RWPE2 (cell line): Measurements from ENCODE around the gene STON2.
"Not testable (repeated sequence)": the region's sequence is repeated elsewhere in the genome, so short reads cannot be mapped to it uniquely, and the experiment has no call there.

ENCODE experiments used
- ATAC-seq: fragments of 200-7000 bp; cut with Tn5 transposase; 3 replicates; pipeline ENCODE4 v1.9.1; 2021; ENCODE audit warnings: low read depth
- DNase-seq: peaks from one replicate; pipeline ENCODE4 v3.0.0-alpha.2; 2020; ENCODE audit warnings: low spot score
- H3K27ac ChIP-seq: fragments of 450-650 bp; 2 replicates; pipeline ENCODE4 v1.5.1; 2017; ENCODE audit warnings: mild to moderate bottlenecking; ENCODE audit not compliant: poor library complexity, severe bottlenecking
- H3K27me3 ChIP-seq: fragments of 250-450 bp; sonication (Bioruptor Pico); 2 replicates; pipeline ENCODE4 v1.5.1; 2021; ENCODE audit warnings: mild to moderate bottlenecking, moderate library complexity; ENCODE audit not compliant: insufficient read depth, poor library complexity, severe bottlenecking
- H3K36me3 ChIP-seq: fragments of 250-450 bp; sonication (Bioruptor Pico); 2 replicates; pipeline ENCODE4 v1.5.1; 2020; ENCODE audit warnings: low read depth, mild to moderate bottlenecking, moderate library complexity
- H3K4me1 ChIP-seq: fragments of 250-450 bp; sonication (Bioruptor Pico); 2 replicates; pipeline ENCODE4 v1.5.1; 2021; ENCODE audit warnings: mild to moderate bottlenecking, moderate library complexity; ENCODE audit not compliant: insufficient read depth, poor library complexity, severe bottlenecking
- H3K4me3 ChIP-seq: fragments of 250-450 bp; sonication (Bioruptor Pico); 2 replicates; pipeline ENCODE4 v1.5.1; 2021; ENCODE audit warnings: mild to moderate bottlenecking, moderate library complexity; ENCODE audit not compliant: severe bottlenecking
- H3K9me3 ChIP-seq: fragments of 250-450 bp; sonication (Bioruptor Pico); 2 replicates; pipeline ENCODE4 v1.5.1; 2021; ENCODE audit warnings: mild to moderate bottlenecking, moderate library complexity; ENCODE audit not compliant: severe bottlenecking
- TF ChIP-seq, protein P1 (sequence below): fragments of 450-650 bp; IDR thresholded peaks from one replicate; pipeline ENCODE4 v1.5.1; 2017; ENCODE audit warnings: mild to moderate bottlenecking, moderate library complexity; ENCODE audit not compliant: poor library complexity, severe bottlenecking

Gene STON2

DNA sequence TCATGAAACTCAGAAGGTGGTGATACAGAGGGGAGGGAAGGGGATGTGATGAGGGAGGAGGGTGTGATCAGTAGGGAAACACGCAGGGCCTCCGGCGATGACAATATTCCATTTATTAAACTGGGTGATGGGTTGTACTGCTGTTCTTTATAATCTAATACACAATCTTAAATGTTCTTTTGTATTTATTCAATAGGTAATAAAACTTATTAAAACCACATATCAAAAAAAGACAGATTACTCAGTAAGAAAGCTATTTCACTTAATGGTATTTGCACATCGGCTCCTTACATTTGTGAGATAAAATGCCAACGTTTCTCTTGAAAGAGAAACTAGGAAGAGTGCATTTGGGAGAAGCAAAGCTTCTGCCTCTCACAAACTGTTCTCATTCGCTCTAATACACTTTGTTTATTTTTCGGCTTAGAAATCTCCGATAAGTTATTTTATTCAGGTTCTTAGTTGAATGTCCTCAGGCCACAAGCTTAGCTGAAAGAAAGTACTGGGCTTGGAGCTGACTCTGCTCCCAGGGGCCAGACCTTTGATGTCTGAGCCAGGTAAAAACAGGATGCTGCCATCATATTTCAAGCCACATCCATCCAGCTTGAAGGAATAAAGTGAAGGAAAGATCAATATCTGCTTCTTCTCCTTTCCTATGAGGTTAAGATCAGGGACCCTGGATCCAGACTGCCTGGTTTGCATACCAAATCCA lies 17.5 kb downstream of the STON2 start:
- Histone ChIP-seq H3K27ac (peak overlapping the region; percentile 58), H3K9me3 (no peaks in the 10 kb centered on the region), H3K4me3 (no peak overlapping the region), H3K4me1 (peaks cover 10% of the 10 kb centered on the region), H3K27me3 (no peaks in the 10 kb centered on the region), H3K36me3 (no peaks in the 10 kb centered on the region)
- DNase-seq = no peak
- TF ChIP-seq, protein P1, sequence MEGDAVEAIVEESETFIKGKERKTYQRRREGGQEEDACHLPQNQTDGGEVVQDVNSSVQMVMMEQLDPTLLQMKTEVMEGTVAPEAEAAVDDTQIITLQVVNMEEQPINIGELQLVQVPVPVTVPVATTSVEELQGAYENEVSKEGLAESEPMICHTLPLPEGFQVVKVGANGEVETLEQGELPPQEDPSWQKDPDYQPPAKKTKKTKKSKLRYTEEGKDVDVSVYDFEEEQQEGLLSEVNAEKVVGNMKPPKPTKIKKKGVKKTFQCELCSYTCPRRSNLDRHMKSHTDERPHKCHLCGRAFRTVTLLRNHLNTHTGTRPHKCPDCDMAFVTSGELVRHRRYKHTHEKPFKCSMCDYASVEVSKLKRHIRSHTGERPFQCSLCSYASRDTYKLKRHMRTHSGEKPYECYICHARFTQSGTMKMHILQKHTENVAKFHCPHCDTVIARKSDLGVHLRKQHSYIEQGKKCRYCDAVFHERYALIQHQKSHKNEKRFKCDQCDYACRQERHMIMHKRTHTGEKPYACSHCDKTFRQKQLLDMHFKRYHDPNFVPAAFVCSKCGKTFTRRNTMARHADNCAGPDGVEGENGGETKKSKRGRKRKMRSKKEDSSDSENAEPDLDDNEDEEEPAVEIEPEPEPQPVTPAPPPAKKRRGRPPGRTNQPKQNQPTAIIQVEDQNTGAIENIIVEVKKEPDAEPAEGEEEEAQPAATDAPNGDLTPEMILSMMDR = no peak
- ATAC-seq = peak; percentile 79

DNA sequence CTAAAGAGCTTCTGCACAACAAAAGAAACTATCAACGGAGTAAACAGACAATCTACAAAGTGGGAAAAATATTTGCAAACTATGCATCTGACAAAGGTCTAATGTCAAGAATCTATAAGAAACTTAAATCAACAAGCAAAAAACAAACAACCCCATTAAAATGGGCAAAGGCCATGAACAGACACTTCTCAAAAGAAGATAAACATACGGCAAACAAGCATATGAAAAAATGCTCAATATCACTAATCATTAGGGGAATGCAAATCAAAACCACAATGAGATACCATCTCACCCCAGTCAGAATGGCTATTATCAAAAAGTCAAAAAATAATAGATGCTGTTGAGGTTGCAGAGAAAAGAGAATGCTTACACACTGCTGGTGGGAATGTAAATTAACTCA lies 20.1 kb downstream of the STON2 start:
- not testable (repeated sequence) for H3K36me3 ChIP-seq, H3K27me3 ChIP-seq, DNase-seq, H3K27ac ChIP-seq, ATAC-seq, H3K9me3 ChIP-seq, H3K4me3 ChIP-seq
- peaks cover 10% of the 10 kb centered on the region for H3K4me1 ChIP-seq

DNA sequence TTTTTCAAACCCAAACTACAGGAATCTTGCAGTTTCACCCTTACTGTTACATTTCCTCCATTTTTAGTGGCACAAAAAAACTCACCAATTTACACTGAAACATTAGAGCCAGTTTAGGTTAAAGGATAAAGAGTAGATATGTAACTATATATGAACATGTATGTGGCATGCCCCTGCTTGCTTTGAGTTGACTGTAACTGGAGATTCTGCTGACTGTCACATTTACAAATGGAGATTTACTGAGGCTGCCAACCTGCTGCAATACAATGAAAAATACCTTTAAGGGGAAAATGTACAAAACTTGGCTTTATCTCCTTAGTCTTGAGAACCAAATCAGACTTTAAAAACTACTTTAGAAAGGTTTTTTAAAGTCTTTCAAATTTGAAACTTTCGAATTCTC lies 28.3 kb downstream of the STON2 start:
- no peak overlapping the region for H3K27ac ChIP-seq
- H3K4me3 ChIP-seq = no peak overlapping the region
- TF ChIP-seq, protein P1 = no peak
- no peaks in the 10 kb centered on the region for H3K27me3 ChIP-seq
- no peak for DNase-seq
- peaks cover 8% of the 10 kb centered on the region for H3K4me1 ChIP-seq
- peaks cover 2% of the 10 kb centered on the region for H3K9me3 ChIP-seq
- H3K36me3 ChIP-seq = 0 out of 2 replicates have a peak, but pooled peaks cover 6% of the 10 kb centered on the region
- ATAC-seq = peak; percentile 71

DNA sequence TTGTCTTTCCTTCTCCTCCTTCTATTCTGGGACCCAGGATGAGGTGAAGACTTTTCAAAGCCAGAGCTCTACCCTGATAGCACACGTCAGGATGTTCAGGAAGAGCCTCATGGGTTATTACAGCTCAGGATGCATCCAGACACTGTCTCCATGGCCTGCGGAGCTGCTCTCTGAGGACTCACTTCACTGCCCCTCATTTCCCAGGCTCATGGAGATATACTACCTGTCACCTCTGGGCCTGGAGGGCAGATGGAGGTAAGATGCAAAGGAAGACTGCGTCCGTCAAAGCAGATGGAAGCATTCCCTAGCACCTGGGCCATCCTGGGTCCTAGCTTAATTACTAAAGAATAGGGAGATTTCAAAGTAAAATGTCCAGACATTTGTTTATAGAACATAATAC lies 32.6 kb downstream of the STON2 start:
- Histone ChIP-seq H3K36me3 (peaks cover 6% of the 10 kb centered on the region; the same call in 1 of the 2 replicates), H3K4me1 (peaks cover 36% of the 10 kb centered on the region), H3K9me3 (no peaks in the 10 kb centered on the region), H3K4me3 (no peak overlapping the region), H3K27ac (no peak overlapping the region), H3K27me3 (no peaks in the 10 kb centered on the region)
- DNase-seq (no peak), ATAC-seq (no peak)
- TF ChIP-seq, protein P1 = no peak

DNA sequence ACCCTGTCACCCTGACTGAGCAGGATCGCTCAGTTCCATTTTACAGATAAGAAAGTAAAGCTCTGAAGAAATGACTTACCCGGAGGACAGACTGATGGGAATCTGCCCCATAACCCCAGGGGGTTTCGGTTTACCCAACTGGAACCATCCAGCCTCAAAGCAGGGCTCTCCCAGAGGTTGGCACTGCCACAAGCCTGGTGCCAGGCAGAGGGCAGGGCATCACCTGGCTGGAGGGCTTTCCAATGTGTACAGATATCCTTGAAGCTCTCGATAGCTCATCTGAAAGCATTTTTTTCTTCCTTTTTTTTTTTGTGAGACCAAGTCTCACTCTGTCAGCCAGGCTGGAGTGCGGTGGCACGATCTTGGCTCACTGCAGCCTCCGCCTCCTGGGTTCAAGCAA lies 33.2 kb downstream of the STON2 start:
- no peak overlapping the region for H3K4me3 ChIP-seq
- H3K27ac ChIP-seq = no peak overlapping the region
- DNase-seq (no peak), ATAC-seq (no peak)
- TF ChIP-seq, protein P1 = no peak
- no peaks in the 10 kb centered on the region for H3K9me3 ChIP-seq
- H3K27me3 ChIP-seq = no peaks in the 10 kb centered on the region
- H3K4me1 ChIP-seq = peaks cover 33% of the 10 kb centered on the region
- peaks cover 7% of the 10 kb centered on the region for H3K36me3 ChIP-seq
